Prostate gland (tissue), 2 donors: ENCODE results near the gene FCHSD2. TPM values are rescaled to one million over a fixed set of nuclear protein-coding genes. Genes with fewer than 3 reads are reported as not detected.

ENCODE experiments used
- DNase-seq: peaks from one replicate; pipeline ENCODE4 v3.0.0-alpha.2; 2019; ENCODE audit warnings: low spot score
- H3K27ac ChIP-seq, 2 donors: fragments of 200-600 bp; sonication (generic); 2 replicates each; pipeline ENCODE4 v1.5.1; 2017 to 2019
- H3K27me3 ChIP-seq: fragments of 200-600 bp; sonication (generic); replicated peaks from 2 replicates; pipeline ENCODE4 v1.5.1; 2019; ENCODE audit not compliant: insufficient read depth
- H3K36me3 ChIP-seq, 2 donors: fragments of 200-600 bp; sonication (generic); 1 replicate in 1 of 2; 2 replicates in 1 of 2; pipeline versions ENCODE4 v1.5.1 to v1.8.1; 2017 to 2019
- H3K4me1 ChIP-seq: fragments of 200-600 bp; sonication (generic); replicated peaks from 2 replicates; pipeline ENCODE4 v1.5.1; 2019
- H3K4me3 ChIP-seq, 2 donors: fragments of 200-600 bp; sonication (generic); 2 replicates each; pipeline ENCODE4 v1.5.1; 2017 to 2019
- H3K9me3 ChIP-seq: fragments of 200-600 bp; sonication (generic); 2 replicates; pipeline ENCODE4 v1.5.1; 2017
- POLR2A ChIP-seq: fragments of 450-650 bp; IDR thresholded peaks from one replicate; pipeline ENCODE4 v1.6.1; 2016; ENCODE audit warnings: antibody characterized with exemption, mild to moderate bottlenecking
- POLR2AphosphoS5 ChIP-seq: sonication (generic); formaldehyde crosslinking; IDR thresholded peaks from one replicate; pipeline ENCODE4 v1.6.1; 2017; ENCODE audit warnings: antibody characterized with exemption
- WGBS: methylation state at CpG from one replicate; pipeline ENCODE4 v1.1.5; 2018; 5-methylcytosine and 5-hydroxymethylcytosine counted together
- intact Hi-C: fragments of 100-400 bp; cut with DNase I; formaldehyde crosslinking; loops from one replicate; pipeline ENCODE4 v1.14.2; 2022
- total RNA-seq, 2 donors: library from RNA; depleted of rRNA; stranded (reverse); fragments of >200 nt; gene quantifications; one replicate each; pipeline ENCODE4 v1.1.0, GENCODE V29; 2016
- TF ChIP-seq, protein P1 (sequence below), 4 experiments: fragments of 200-600 bp in 2 of 4; fragments of 450-650 bp in 2 of 4; sonication (generic) in 2 of 4; IDR thresholded peaks; 1 replicate in 3 of 4; 2 replicates in 1 of 4; pipeline ENCODE4 v1.5.1; 2016 to 2019; ENCODE audit warnings: antibody characterized with exemption in 4 of 4, mild to moderate bottlenecking in 2 of 4, moderate library complexity in 2 of 4

The FCHSD2 gene
- total RNA-seq, 2 donors from 2014 or later = 9.9 to 45.3 TPM

- no peaks in the 10 kb centered on the region for H3K36me3 ChIP-seq
- WGBS = 19% methylated on average over 12 of the region's 13 CpGs
- DNase-seq = peak; percentile 77
- intact Hi-C loops = loop anchor here (1.0 to 10.0 kb wide), 3 partner anchors 313 to 411 kb away; partner anchors contain the start of gene FCHSD2
- no peak overlapping the region for H3K4me3 ChIP-seq
- H3K27me3 ChIP-seq = no peaks in the 10 kb centered on the region
- peaks cover 5% of the 10 kb centered on the region for H3K4me1 ChIP-seq
- no peaks in the 10 kb centered on the region for H3K9me3 ChIP-seq
- TF ChIP-seq, protein P1, sequence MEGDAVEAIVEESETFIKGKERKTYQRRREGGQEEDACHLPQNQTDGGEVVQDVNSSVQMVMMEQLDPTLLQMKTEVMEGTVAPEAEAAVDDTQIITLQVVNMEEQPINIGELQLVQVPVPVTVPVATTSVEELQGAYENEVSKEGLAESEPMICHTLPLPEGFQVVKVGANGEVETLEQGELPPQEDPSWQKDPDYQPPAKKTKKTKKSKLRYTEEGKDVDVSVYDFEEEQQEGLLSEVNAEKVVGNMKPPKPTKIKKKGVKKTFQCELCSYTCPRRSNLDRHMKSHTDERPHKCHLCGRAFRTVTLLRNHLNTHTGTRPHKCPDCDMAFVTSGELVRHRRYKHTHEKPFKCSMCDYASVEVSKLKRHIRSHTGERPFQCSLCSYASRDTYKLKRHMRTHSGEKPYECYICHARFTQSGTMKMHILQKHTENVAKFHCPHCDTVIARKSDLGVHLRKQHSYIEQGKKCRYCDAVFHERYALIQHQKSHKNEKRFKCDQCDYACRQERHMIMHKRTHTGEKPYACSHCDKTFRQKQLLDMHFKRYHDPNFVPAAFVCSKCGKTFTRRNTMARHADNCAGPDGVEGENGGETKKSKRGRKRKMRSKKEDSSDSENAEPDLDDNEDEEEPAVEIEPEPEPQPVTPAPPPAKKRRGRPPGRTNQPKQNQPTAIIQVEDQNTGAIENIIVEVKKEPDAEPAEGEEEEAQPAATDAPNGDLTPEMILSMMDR (IDR thresholded peaks at IDR 0.05) = peak; percentile 86 to 97 (median 91)
- TF ChIP-seq POLR2A = no peak
- peak; percentile 65 for TF ChIP-seq POLR2AphosphoS5
- H3K27ac ChIP-seq = peak overlapping the region in 1 of 2 donors; percentile 37
These were observed 310.4 kb downstream of the FCHSD2 start for GRCh38 chr11:72831521-72832300.

- Histone ChIP-seq H3K27me3 (no peaks in the 10 kb centered on the region), H3K36me3 (no peaks in the 10 kb centered on the region), H3K4me3 (no peak overlapping the region), H3K9me3 (no peaks in the 10 kb centered on the region), H3K27ac (no peak overlapping the region), H3K4me1 (peaks cover 5% of the 10 kb centered on the region)
- intact Hi-C loops = loop anchor here (5.0 to 10.0 kb wide), 2 partner anchors 315 to 412 kb away; partner anchors contain the start of gene FCHSD2
- WGBS = 89% methylated on average over 5 of the region's 5 CpGs
- no peak for DNase-seq
- TF ChIP-seq POLR2A (no peak), POLR2AphosphoS5 (no peak)
- TF ChIP-seq, protein P1 (IDR thresholded peaks at IDR 0.05) = no peak
These were observed 312.1 kb downstream of the FCHSD2 start for GRCh38 chr11:72829884-72830533.

DNA sequence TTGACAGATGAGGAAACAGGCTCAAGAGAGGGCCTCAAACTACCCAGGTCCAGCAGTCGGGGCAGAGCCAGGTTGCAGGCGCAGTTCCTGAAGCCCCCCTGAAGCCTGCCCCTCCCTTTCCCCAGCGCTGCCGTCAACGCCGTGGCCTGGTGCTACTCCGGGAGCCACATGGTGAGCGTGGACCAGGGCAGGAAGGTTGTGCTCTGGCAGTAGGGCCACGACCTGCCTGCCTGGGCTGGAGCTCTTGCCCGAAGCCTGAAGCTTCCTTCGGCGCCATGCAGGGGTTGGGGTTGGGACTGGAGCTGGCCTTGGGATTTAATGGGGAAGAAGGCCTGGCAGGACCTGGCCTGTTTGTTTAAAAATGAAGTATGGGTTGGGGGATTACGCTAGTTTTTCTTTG lies 312.9 kb downstream of the FCHSD2 start:
- DNase-seq = no peak
- Histone ChIP-seq H3K4me1 (peaks cover 5% of the 10 kb centered on the region), H3K9me3 (no peaks in the 10 kb centered on the region), H3K27me3 (no peaks in the 10 kb centered on the region), H3K4me3 (no peak overlapping the region), H3K27ac (no peak overlapping the region), H3K36me3 (no peaks in the 10 kb centered on the region)
- TF ChIP-seq POLR2AphosphoS5 (no peak), POLR2A (no peak)
- TF ChIP-seq, protein P1 (IDR thresholded peaks at IDR 0.05) = no peak
- intact Hi-C loops = no loop called here
- 89% methylated on average over 13 of the region's 13 CpGs for WGBS

DNA sequence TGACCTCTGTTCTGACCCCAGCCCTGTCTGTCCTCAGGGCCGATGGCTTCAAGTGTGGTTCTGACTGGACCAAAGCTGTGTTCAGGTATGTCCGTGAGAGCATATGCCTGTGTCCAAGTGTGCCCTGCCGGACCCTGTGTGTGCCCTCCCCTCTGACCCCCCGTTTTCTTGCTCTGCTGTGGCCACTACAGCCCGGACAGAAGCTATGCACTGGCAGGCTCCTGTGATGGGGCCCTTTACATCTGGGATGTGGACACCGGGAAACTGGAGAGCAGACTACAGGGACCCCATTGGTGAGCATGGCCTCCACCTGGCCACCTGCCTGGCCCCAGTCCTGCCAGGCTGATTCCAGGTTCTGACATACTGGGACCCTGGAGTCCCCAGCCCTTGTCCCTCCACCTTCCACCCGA lies 313.4 kb downstream of the FCHSD2 start:
- WGBS = 92% methylated on average over 6 of the region's 7 CpGs
- intact Hi-C loops = no loop called here
- Histone ChIP-seq H3K27ac (no peak overlapping the region), H3K4me1 (peaks cover under 1% of the 10 kb centered on the region), H3K4me3 (no peak overlapping the region), H3K27me3 (no peaks in the 10 kb centered on the region), H3K9me3 (no peaks in the 10 kb centered on the region), H3K36me3 (no peaks in the 10 kb centered on the region)
- TF ChIP-seq POLR2AphosphoS5 = no peak
- TF ChIP-seq, protein P1 (IDR thresholded peaks at IDR 0.05) = no peak
- TF ChIP-seq POLR2A = no peak
- DNase-seq = no peak
